H9 (cell line): ENCODE results near the gene MKX. TPM values are rescaled to one million over a fixed set of nuclear protein-coding genes. Genes with fewer than 3 reads are reported as not detected.

Experiments
- DNase-seq: peaks from one replicate; pipeline ENCODE4 v3.0.0-alpha.2; 2017
- H2AFZ ChIP-seq: one replicate; pipeline ENCODE4 v1.6.1; 2013; ENCODE audit warnings: mild to moderate bottlenecking, low read length, control low read depth, moderate library complexity
- H2AK5ac ChIP-seq: 2 replicates; pipeline ENCODE4 v1.6.1; 2013; ENCODE audit warnings: low read length, control low read depth, mixed read lengths; ENCODE audit not compliant: insufficient read length
- H2BK120ac ChIP-seq: one replicate; pipeline ENCODE4 v1.6.1; 2013; ENCODE audit warnings: low read depth, mild to moderate bottlenecking, low read length, control low read depth, inconsistent platforms; ENCODE audit not compliant: poor library complexity, severe bottlenecking
- H2BK12ac ChIP-seq: 2 replicates; pipeline ENCODE4 v1.6.1; 2013; ENCODE audit warnings: low read length, control low read depth, mixed read lengths, low read depth; ENCODE audit not compliant: insufficient read length
- H2BK15ac ChIP-seq: 2 replicates; pipeline ENCODE4 v1.6.1; 2013; ENCODE audit warnings: low read depth, low read length, control low read depth
- H2BK20ac ChIP-seq: one replicate; pipeline ENCODE4 v1.6.1; 2013; ENCODE audit warnings: low read depth, mild to moderate bottlenecking, low read length, control low read depth, inconsistent platforms; ENCODE audit not compliant: poor library complexity, severe bottlenecking
- H2BK5ac ChIP-seq: 2 replicates; pipeline ENCODE4 v1.6.1; 2013; ENCODE audit warnings: low read length, control low read depth, mixed read lengths; ENCODE audit not compliant: insufficient read length
- H3K14ac ChIP-seq: 2 replicates; pipeline ENCODE4 v1.6.1; 2013; ENCODE audit warnings: low read length, control low read depth; ENCODE audit not compliant: insufficient read depth
- H3K18ac ChIP-seq: 2 replicates; pipeline ENCODE4 v1.6.1; 2013; ENCODE audit warnings: low read depth, mild to moderate bottlenecking, mixed read lengths, low read length, control low read depth; ENCODE audit not compliant: insufficient read length
- H3K23ac ChIP-seq: 2 replicates; pipeline ENCODE4 v1.6.1; 2013; ENCODE audit warnings: low read length, control low read depth, mixed read lengths, low read depth; ENCODE audit not compliant: insufficient read length
- H3K23me2 ChIP-seq: 2 replicates; pipeline ENCODE4 v1.6.1; 2013; ENCODE audit warnings: low read depth, mild to moderate bottlenecking, mixed read lengths, low read length, control low read depth; ENCODE audit not compliant: insufficient read length, poor library complexity, severe bottlenecking
- H3K27ac ChIP-seq: 2 replicates; pipeline ENCODE4 v1.5.1; 2013; ENCODE audit warnings: low read length, control low read depth, mixed read lengths, low read depth; ENCODE audit not compliant: insufficient read length
- H3K27me3 ChIP-seq: 2 replicates; pipeline ENCODE4 v1.6.1; 2013; ENCODE audit warnings: low read length, control low read depth, inconsistent platforms; ENCODE audit not compliant: insufficient read depth
- H3K4ac ChIP-seq: 2 replicates; pipeline ENCODE4 v1.6.1; 2013; ENCODE audit warnings: low read depth, mild to moderate bottlenecking, control low read depth, inconsistent platforms, low read length, moderate library complexity
- H3K4me1 ChIP-seq: 2 replicates; pipeline ENCODE4 v1.6.1; 2013; ENCODE audit warnings: low read length, control low read depth, inconsistent platforms; ENCODE audit not compliant: insufficient read depth
- H3K4me2 ChIP-seq: 2 replicates; pipeline ENCODE4 v1.6.1; 2013; ENCODE audit warnings: low read length, control low read depth, mixed read lengths; ENCODE audit not compliant: insufficient read length, insufficient read depth
- H3K56ac ChIP-seq: 2 replicates; pipeline ENCODE4 v1.6.1; 2013; ENCODE audit warnings: low read depth, mild to moderate bottlenecking, mixed read lengths, low read length, control low read depth; ENCODE audit not compliant: insufficient read length
- H3K79me1 ChIP-seq: 2 replicates; pipeline ENCODE4 v1.6.1; 2013; ENCODE audit warnings: low read depth, mild to moderate bottlenecking, moderate library complexity, low read length, control low read depth, inconsistent platforms; ENCODE audit not compliant: insufficient read depth, poor library complexity, severe bottlenecking
- H3K79me2 ChIP-seq: 2 replicates; pipeline ENCODE4 v1.6.1; 2013; ENCODE audit warnings: low read length, control low read depth, inconsistent platforms; ENCODE audit not compliant: insufficient read depth
- H3K9ac ChIP-seq: 2 replicates; pipeline ENCODE4 v1.6.1; 2013; ENCODE audit warnings: low read length, control low read depth, mixed read lengths; ENCODE audit not compliant: insufficient read length; ENCODE audit errors: extremely low read depth
- H3K9me3 ChIP-seq: one replicate; pipeline ENCODE4 v1.6.1; 2013; ENCODE audit warnings: low read depth, low read length, inconsistent platforms; ENCODE audit not compliant: control insufficient read depth
- H3T11ph ChIP-seq: one replicate; pipeline ENCODE4 v1.6.1; 2013; ENCODE audit warnings: mild to moderate bottlenecking, low read length, control low read depth, inconsistent platforms
- H4K20me1 ChIP-seq: one replicate; pipeline ENCODE4 v1.6.1; 2013; ENCODE audit not compliant: control insufficient read depth, insufficient read length, insufficient read depth
- H4K5ac ChIP-seq: 2 replicates; pipeline ENCODE4 v1.6.1; 2013; ENCODE audit warnings: low read depth, mild to moderate bottlenecking, mixed read lengths, low read length, control low read depth; ENCODE audit not compliant: insufficient read length
- H4K8ac ChIP-seq: replicated peaks from 2 replicates; pipeline ENCODE4 v1.6.1; 2013; ENCODE audit warnings: low read length, control low read depth, mixed read lengths, low read depth; ENCODE audit not compliant: insufficient read length
- H4K91ac ChIP-seq: 2 replicates; pipeline ENCODE4 v1.6.1; 2013; ENCODE audit warnings: low read depth, mild to moderate bottlenecking, moderate library complexity, mixed read lengths, low read length, control low read depth; ENCODE audit not compliant: insufficient read length
- H3K27ac Mint-ChIP-seq, 3 experiments: 2 replicates in 2 of 3; 3 replicates in 1 of 3; pipeline ENCODE4 v1.8.0; 2020 to 2021; ENCODE audit warnings: mixed read lengths in 3 of 3, mild to moderate bottlenecking in 1 of 3, moderate library complexity in 1 of 3
- H3K27me3 Mint-ChIP-seq: 2 replicates; pipeline ENCODE4 v1.8.0; 2021; ENCODE audit warnings: low read depth, mild to moderate bottlenecking, moderate library complexity, mixed read lengths
- H3K36me3 Mint-ChIP-seq, 3 experiments: 2 replicates in 2 of 3; 3 replicates in 1 of 3; pipeline ENCODE4 v1.8.0; 2020 to 2021; ENCODE audit warnings: low read depth in 3 of 3, mixed read lengths in 3 of 3; ENCODE audit not compliant: insufficient read depth in 1 of 3
- H3K4me1 Mint-ChIP-seq, 2 experiments: 2 replicates each; pipeline ENCODE4 v1.8.0; 2020; ENCODE audit warnings: mixed read lengths in 2 of 2
- H3K4me3 Mint-ChIP-seq, 2 experiments: 2 replicates in 1 of 2; 3 replicates in 1 of 2; pipeline ENCODE4 v1.8.0; 2020 to 2021; ENCODE audit warnings: mild to moderate bottlenecking in 2 of 2, mixed read lengths in 2 of 2, moderate library complexity in 1 of 2
- H3K9me3 Mint-ChIP-seq, 2 experiments: 2 replicates in 1 of 2; 3 replicates in 1 of 2; pipeline ENCODE4 v1.8.0; 2020; ENCODE audit warnings: mild to moderate bottlenecking in 2 of 2, mixed read lengths in 2 of 2, moderate library complexity in 1 of 2
- CTCF ChIP-seq: fragments of 200-600 bp; sonication (generic); conservative IDR thresholded peaks from 3 replicates; pipeline ENCODE4 v1.8.0; 2021; ENCODE audit warnings: antibody characterized with exemption, mild to moderate bottlenecking
- WGBS: extraction: QIAGEN DNeasy Blood & Tissue Kit; methylation state at CpG from one replicate; pipeline ENCODE4 v1.1.7; 2013; ENCODE audit warnings: missing lambda C conversion rate, low lambda C conversion rate, mixed read lengths; ENCODE audit not compliant: insufficient read length; ENCODE audit errors: extremely low coverage; 5-methylcytosine and 5-hydroxymethylcytosine counted together
- total RNA-seq: library from RNA; stranded (reverse); gene quantifications from 2 replicates; pipeline ENCODE4 v1.2.1, GENCODE V29; 2021

The MKX gene
- total RNA-seq, 1 experiment from 2014 or later: 0.46 TPM

GRCh38 chr10:27688276-27688675 is 57.3 kb downstream of the MKX start:
- H2BK120ac ChIP-seq: no peak overlapping the region
- no peaks in the 10 kb centered on the region for H3K4me1 ChIP-seq
- no peaks in the 10 kb centered on the region for H3K79me1 ChIP-seq
- H3K27me3 Mint-ChIP-seq: no peaks in the 10 kb centered on the region; the same call in 1 of the 2 replicates
- no peak overlapping the region for H2BK20ac ChIP-seq
- no peak overlapping the region for H3K4me2 ChIP-seq
- H3K56ac ChIP-seq: no peak overlapping the region
- H3K14ac ChIP-seq: no peak overlapping the region
- H2BK5ac ChIP-seq: no peak overlapping the region
- DNase-seq: no peak
- H3K36me3 Mint-ChIP-seq: peaks cover 0 to 3% (median 2%) of the 10 kb centered on the region in 3 experiments; a peak in 2 of 7 replicates
- H4K91ac ChIP-seq: no peak overlapping the region
- H3K79me2 ChIP-seq: no peaks in the 10 kb centered on the region
- peaks cover 2 to 4% of the 10 kb centered on the region in 2 experiments; a peak in 3 of 5 replicates for H3K9me3 Mint-ChIP-seq
- no peak overlapping the region for H2BK15ac ChIP-seq
- H3T11ph ChIP-seq: no peak overlapping the region
- no peak overlapping the region for H3K27ac ChIP-seq
- H3K27me3 ChIP-seq: no peaks in the 10 kb centered on the region
- no peak overlapping the region for H3K27ac Mint-ChIP-seq
- H4K5ac ChIP-seq: no peak overlapping the region
- TF ChIP-seq CTCF: no peak
- WGBS: no CpG with 5 or more reads among the region's 1 CpG
- no peak overlapping the region for H3K4me3 Mint-ChIP-seq
- H3K18ac ChIP-seq: no peak overlapping the region
- no peak overlapping the region for H3K4ac ChIP-seq
- H4K8ac ChIP-seq: no peak overlapping the region
- H3K23ac ChIP-seq: no peak overlapping the region
- no peaks in the 10 kb centered on the region for H3K23me2 ChIP-seq
- H2AFZ ChIP-seq: no peak overlapping the region
- no peaks in the 10 kb centered on the region for H3K4me1 Mint-ChIP-seq
- no peak overlapping the region for H2AK5ac ChIP-seq
- H3K9ac ChIP-seq: no peak overlapping the region
- no peaks in the 10 kb centered on the region for H4K20me1 ChIP-seq
- no peaks in the 10 kb centered on the region for H3K9me3 ChIP-seq
- no peak overlapping the region for H2BK12ac ChIP-seq
